HL-60 (cell line): ENCODE data around the gene AHCTF1.

Source experiments
- DNase-seq, 2 experiments: peaks; one replicate each; pipeline ENCODE4 v3.0.0-alpha.2; 2010 to 2020; ENCODE audit warnings: low read depth in 1 of 2, low spot score in 1 of 2
- H3K27ac ChIP-seq: fragments of 250-450 bp; sonication (Bioruptor Pico); replicated peaks from 2 replicates; pipeline ENCODE4 v1.5.1; 2020; ENCODE audit warnings: mild to moderate bottlenecking, moderate library complexity
- H3K27me3 ChIP-seq: fragments of 250-450 bp; sonication (Bioruptor Pico); 2 replicates; pipeline ENCODE4 v1.5.1; 2021; ENCODE audit warnings: mild to moderate bottlenecking, moderate library complexity; ENCODE audit not compliant: insufficient read depth, poor library complexity, severe bottlenecking
- H3K4me3 ChIP-seq: replicated peaks from 2 replicates; pipeline ENCODE4 v1.5.1; 2011; ENCODE audit warnings: mild to moderate bottlenecking, control low read depth, low read length; ENCODE audit not compliant: insufficient read depth
- CTCF ChIP-seq: IDR thresholded peaks from one replicate; pipeline ENCODE4 v1.5.1; 2011; ENCODE audit warnings: low read length, control low read depth, inconsistent platforms; ENCODE audit not compliant: insufficient read depth
- GABPA ChIP-seq: IDR thresholded peaks from 2 replicates; pipeline ENCODE4 v1.6.1; 2012; ENCODE audit warnings: low read depth
- POLR2AphosphoS5 ChIP-seq: IDR thresholded peaks from 2 replicates; pipeline ENCODE4 v1.6.1; 2012; ENCODE audit warnings: low read depth
- SPI1 ChIP-seq: IDR thresholded peaks from 2 replicates; pipeline ENCODE4 v1.6.1; 2012; ENCODE audit warnings: low read depth, mild to moderate bottlenecking, borderline replicate concordance
- TF ChIP-seq, protein P1 (sequence below): IDR thresholded peaks from 2 replicates; pipeline ENCODE4 v1.6.1; 2012; ENCODE audit warnings: low read depth; ENCODE audit not compliant: insufficient replicate concordance

AHCTF1 gene

GRCh38 chr1:246837418-246838117, 94.2 kb downstream of the AHCTF1 start:
- no peak for DNase-seq
- no peak overlapping the region for H3K4me3 ChIP-seq
- no peaks in the 10 kb centered on the region for H3K27me3 ChIP-seq
- TF ChIP-seq SPI1 (no peak), POLR2AphosphoS5 (peak; percentile 45; the same call in 1 of the 2 replicates), GABPA (no peak)
- TF ChIP-seq, protein P1, sequence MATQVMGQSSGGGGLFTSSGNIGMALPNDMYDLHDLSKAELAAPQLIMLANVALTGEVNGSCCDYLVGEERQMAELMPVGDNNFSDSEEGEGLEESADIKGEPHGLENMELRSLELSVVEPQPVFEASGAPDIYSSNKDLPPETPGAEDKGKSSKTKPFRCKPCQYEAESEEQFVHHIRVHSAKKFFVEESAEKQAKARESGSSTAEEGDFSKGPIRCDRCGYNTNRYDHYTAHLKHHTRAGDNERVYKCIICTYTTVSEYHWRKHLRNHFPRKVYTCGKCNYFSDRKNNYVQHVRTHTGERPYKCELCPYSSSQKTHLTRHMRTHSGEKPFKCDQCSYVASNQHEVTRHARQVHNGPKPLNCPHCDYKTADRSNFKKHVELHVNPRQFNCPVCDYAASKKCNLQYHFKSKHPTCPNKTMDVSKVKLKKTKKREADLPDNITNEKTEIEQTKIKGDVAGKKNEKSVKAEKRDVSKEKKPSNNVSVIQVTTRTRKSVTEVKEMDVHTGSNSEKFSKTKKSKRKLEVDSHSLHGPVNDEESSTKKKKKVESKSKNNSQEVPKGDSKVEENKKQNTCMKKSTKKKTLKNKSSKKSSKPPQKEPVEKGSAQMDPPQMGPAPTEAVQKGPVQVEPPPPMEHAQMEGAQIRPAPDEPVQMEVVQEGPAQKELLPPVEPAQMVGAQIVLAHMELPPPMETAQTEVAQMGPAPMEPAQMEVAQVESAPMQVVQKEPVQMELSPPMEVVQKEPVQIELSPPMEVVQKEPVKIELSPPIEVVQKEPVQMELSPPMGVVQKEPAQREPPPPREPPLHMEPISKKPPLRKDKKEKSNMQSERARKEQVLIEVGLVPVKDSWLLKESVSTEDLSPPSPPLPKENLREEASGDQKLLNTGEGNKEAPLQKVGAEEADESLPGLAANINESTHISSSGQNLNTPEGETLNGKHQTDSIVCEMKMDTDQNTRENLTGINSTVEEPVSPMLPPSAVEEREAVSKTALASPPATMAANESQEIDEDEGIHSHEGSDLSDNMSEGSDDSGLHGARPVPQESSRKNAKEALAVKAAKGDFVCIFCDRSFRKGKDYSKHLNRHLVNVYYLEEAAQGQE, result no peak
- peak overlapping the region; percentile 40 for H3K27ac ChIP-seq

DNA sequence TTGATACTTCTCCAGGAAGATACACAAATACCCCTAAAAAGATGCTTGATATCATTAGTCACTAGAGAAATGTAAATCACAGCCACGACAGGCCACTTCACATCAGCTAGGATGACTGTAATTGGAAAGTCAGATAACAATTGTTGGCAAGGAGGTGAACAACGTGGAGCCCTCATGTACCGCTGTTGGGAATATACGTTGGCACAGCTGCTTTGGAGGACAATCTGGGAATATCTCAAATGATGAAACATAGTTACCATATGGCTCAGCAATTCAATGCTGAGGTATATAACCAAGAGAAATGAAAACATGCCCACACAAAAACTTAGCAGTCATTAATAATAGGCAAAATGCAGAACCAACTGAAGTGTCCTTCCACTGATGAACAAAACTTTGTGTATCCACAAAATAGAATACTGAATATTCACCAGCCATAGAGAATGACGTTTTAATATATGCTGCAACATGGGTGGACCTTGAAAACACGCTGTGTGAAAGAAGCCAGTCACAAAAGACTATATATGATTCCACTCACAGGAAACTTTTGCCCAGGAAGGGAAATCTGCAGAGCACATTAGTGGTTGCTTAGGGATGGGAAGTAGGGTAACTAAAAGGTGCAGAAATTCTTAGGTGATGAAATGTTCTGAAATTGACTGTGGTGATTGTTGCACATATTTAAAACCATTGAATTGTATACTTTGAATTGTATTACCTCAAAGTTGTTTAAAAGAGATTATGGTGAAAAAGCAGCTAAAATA, 95.4 kb downstream of the AHCTF1 start:
- Histone ChIP-seq H3K27me3 (no peaks in the 10 kb centered on the region), H3K27ac (peak overlapping the region; percentile 40), H3K4me3 (no peak overlapping the region)
- TF ChIP-seq SPI1, result no peak
- TF ChIP-seq, protein P1, result no peak
- TF ChIP-seq CTCF, result no peak
- TF ChIP-seq POLR2AphosphoS5, result no peak
- no peak for TF ChIP-seq GABPA
- peak in 1 of 2 experiments; percentile 34 for DNase-seq

GRCh38 chr1:246831543-246831942, 100.2 kb downstream of the AHCTF1 start:
- no peak for DNase-seq
- no peak overlapping the region for H3K4me3 ChIP-seq
- H3K27me3 ChIP-seq, result no peaks in the 10 kb centered on the region
- no peak overlapping the region for H3K27ac ChIP-seq
- TF ChIP-seq, protein P1, result no peak
- TF ChIP-seq GABPA (no peak), POLR2AphosphoS5 (no peak), SPI1 (no peak), CTCF (no peak)
